NOMO-1 treated with dmso at 0.1 percent for 144 hours (cell line): ENCODE data around the gene TLL2.

Source experiments
- DNase-seq: peaks from one replicate; lab custom pipeline; 2025; ENCODE audit not compliant: unreplicated experiment; lab: John Stamatoyannopoulos, UW

The TLL2 gene

GRCh38 chr10:96397902-96398301 is 115.8 kb downstream of the TLL2 start:
- DNase-seq = no peak

- DNase-seq = peak; percentile 23
These were observed 117.5 kb downstream of the TLL2 start for GRCh38 chr10:96395931-96396877.

DNA sequence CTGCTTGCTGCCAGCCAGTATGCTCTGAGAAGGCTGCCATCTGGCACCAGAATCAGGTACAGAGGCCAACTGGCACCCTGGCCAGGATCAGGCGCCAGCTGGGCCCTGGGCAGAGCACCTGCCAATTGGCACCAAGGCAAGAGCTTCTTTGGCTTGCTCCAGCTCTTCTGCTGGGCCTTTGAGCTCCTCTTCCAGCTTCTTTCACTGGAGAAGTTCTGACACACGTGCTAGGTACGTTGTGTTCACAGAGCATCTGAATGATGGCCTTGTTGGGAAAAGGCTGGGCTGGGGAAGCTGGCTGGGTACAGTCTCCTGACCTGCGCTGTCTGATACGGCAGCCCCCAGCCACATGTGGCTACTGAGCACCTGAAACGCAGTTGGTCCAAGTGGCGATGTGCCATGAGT is 123.3 kb downstream of the TLL2 start:
- no peak for DNase-seq

DNA sequence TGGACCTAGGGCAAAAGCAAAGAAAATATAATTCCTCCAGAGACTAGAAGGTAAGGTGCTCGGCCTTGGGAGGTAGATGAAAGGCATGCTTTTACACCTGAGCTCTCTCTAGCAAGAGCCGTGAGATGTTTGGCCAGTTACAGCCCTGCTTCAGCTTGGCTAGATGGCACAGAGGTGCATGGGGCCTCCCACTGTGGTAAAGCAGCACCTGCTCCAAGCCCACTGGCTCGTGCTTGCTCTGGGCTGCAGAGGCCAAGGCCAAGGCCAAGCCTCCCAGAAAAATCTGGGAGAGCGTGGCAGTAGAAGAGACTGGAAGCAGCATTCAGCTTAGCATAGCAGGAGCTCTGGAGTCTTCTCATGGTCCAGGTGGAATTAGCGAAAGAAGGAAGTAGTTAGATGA is 123.9 kb downstream of the TLL2 start:
- no peak for DNase-seq

DNA sequence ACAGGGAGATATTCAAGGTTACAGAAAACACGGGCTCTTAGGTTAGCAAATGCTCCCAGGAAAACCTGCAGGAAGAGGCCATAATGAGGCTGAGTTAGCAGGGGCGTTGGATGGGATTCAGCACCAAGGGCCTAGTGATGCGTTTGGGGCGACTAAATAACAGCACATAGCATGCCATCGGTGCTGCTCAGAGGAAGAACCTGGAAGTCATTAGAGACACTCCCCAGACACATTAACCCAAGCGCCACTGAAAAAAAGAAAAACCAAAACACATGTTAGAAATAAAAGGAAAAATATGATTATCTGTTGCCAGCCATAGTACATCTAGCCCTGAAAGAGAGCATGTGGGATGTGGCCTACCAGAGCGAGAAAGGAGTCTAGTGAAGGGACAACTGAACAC is 126.1 kb downstream of the TLL2 start:
- DNase-seq = no peak

DNA sequence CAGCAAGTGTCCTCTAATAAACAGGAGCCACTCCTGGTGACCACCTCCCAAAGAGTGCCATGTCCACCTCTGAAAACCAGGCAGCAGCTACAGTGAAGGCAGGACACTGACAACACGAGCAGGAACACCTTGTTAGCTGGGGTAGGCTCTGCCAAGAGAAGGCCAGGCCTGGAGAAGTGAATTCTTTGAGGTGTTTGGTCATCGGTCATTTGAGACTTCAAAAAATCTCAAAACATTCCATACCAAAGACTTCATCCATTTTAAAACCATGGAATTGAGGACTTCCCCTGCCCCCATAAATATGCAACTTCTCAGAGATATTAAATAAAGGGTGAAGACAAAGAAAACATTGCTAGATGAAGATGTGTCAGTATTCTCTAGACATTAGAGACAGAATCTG is 126.6 kb downstream of the TLL2 start:
- no peak for DNase-seq

DNA sequence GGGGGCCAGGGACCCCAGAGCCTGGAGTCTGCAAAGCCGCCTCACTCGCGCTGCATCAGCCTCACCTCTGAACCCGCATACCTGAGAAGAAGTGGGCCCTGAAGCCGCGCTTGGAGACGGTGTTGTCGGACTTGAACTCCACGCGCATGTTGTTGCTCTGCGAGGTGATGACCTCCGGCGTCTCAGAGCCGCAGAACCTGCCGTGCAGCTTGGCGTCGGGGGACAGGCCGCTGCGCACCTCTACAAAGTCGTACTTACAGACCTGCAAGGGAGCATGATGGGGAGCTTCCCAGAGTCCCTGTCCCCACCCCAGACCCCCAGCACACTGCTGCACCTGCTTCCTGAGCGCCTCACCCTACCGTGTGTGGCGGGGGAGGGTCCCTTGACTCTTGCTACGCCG is 129.2 kb downstream of the TLL2 start:
- no peak for DNase-seq

GRCh38 chr10:96380821-96381220 is 132.9 kb downstream of the TLL2 start:
- DNase-seq = peak; percentile 95

DNA sequence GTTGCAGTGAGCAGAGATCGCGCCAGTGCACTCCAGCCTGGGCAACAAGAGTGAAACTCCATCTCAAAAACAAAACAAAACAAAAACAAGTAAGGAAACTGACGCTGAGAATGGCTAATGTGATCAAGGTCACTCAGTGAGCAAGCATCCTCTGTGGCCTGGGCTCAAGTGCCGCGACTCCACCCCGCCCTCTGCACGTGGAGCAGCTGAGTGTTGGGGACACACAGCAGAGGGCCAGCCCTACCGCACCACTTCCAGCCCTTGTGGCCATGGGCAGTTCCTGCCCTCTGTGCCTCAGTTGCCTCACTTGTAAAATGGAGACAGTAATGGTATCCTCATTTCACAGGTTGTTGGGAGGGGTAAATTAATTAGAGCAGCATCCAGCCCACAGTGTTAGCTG is 134.0 kb downstream of the TLL2 start:
- DNase-seq = no peak

- DNase-seq = no peak
These were observed 135.0 kb downstream of the TLL2 start for GRCh38 chr10:96378741-96379140.

- no peak for DNase-seq
These were observed 135.9 kb downstream of the TLL2 start for GRCh38 chr10:96377816-96378294.

DNA sequence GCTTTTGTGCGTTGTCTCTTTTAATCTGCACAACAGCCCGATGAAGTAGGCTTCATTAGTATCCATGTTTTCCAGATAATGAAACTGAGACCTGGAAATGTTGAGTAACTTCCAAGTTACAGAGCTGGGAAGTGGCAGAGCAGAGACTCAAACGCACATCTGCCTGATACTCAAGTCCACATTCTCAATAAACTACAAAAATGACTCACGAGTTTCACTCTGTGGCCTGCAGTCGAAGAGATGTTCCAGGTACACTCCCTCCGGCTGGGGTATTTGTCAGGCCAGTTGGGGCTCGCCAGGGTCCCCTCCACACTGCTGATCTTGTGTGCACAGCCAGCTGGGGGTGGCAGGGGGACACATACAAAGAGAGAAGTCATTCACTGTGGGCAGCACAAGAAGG is 137.2 kb downstream of the TLL2 start:
- no peak for DNase-seq

DNA sequence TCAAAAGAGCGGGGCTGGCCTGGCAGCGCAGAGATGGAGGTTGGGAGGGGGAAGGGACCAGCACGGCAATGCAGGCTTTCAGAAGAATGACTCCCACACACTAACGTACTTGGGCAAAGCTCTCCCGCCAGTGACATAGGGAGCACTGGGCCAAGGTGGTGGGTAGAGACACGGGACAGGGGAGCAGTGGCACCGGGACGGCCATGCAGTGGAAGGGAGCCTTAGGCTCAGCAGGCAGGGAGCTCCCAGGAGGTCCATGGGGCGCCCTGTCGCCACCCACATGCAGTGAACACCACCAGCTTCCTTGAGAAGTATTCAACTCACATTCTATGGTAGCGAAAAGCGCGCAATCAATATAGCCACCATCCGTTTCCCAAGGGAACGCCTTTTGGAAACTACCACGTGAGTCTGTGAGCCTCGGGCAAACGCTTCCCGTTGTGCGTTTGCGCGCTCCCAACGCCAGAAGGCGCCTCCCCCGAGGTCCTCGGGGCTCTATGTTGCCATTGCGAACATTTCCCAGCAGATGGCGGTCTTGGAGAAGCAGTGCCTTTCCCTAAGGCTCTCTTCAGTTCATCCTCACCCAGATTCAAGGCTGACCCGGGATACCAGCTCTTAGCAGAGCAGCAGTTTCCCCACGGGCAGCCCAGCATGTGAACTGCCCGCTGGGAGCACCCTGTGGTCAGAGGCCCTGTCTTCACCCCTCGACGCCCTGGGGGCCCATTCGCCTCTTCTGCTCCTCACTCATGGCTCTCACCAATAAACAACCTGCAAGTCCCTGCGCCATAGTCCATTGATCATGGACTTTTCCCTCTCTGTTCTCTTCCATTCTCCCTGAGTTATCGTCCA is 138.5 kb downstream of the TLL2 start:
- peak; percentile 32 for DNase-seq

DNA sequence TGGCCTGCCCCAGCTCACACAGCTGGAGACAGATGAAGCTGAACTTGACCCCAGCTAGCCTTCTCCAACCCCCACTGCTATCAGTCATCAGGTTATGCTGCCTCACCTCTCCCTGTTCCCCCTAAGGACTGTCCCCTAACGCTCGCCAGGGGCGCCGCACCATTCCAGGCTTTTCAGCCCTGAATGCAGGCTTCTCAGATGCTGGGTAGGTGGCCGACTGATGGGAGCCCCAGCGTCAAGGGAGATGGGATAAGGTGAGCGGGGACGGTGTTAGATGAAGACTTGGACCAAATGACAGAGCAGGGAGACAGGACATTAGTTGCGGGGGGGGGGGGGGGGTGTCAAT is 139.1 kb downstream of the TLL2 start:
- DNase-seq = no peak

DNA sequence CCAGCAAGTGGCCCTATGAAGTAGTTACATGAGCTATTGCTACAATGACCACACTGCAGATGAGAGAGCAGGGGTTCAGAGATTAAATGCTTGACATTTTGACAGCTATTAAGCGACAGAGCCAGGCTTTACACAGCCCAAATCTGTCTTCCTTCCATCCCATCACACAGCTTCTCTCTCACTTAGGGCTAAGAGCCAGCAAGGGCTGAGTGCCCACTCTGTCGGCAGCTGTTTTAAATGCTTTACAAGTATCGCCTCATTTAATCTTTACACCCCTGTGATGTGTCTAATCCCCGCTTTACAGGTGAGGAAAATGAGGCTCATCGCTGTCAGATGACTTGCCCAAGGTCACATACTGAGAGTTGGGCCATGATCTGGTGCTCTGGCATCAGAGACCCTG is 139.7 kb downstream of the TLL2 start:
- DNase-seq = no peak

GRCh38 chr10:96371356-96371755 is 142.4 kb downstream of the TLL2 start:
- no peak for DNase-seq

GRCh38 chr10:96370584-96371157 is 143.1 kb downstream of the TLL2 start:
- DNase-seq = peak; percentile 2

DNA sequence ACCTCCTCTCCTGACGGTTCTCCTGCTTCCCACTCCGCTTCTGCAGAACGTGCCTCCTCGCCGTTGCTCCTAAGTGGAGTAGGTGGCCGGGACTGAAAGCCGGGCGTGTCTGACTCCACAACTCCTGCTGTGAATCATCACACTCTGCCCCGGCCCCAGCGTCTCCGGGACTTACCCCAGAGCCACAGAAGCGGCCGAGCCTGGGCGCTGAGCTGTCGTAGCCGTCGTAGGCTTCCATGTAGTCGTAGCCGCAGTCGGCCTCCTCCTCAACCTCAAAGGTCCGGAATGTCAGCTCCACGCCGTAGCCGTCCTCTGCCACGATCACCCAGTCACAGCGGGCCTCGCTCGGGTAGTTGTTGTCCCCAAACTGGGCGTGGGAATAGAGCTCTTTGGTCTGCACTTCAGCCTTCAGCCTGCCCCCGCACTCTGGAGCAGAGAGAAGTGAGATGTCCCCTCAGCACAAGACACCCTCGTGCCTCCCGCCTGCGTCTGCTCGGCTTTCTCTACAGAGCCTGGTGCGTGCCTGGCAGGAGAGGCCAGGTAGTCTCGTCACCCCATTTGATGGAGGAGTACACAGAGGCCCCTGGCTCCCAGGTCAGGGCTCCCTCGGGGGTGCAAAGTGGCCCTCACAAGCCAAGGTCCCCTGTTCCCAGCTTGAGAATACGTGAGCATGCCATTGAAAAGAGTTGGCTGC is 143.7 kb downstream of the TLL2 start:
- no peak for DNase-seq

DNA sequence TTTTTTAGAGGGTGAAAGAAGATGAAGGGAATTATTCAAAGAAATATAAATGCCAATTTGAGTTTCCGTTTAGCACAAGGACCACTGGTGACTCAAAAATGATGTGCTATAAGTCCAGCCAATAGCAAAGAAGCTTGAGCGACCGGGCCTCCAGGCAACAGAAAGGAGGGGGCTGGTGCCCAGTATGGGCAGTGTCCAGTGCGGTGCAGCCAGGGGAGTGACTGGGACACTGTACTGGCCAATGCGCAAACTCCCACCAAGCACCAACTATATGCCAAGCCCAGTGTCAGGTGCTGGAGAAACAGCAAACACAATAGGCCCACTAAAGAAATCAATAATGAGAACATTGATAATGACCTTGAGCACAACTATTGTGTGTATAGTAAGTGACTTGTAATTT is 144.8 kb downstream of the TLL2 start:
- DNase-seq = no peak

DNA sequence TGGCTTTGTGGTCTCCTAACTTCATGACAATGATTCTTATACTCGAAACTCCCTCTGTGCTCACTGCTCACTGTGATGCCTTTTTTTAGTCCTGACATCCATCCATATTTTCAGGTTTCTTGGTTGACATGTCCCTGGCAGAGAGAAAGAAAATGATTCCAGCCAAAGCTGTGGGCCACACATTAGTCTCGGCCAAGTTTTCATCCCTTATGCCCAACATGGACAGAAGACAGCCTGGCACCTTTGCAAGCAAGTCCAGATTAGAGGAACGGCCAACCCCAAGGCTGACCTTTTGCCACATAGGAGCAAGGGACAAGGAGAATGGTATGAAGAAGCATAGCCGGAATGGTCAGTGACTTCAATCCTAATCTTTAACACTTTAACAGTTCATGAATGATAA is 146.3 kb downstream of the TLL2 start:
- DNase-seq = no peak

DNA sequence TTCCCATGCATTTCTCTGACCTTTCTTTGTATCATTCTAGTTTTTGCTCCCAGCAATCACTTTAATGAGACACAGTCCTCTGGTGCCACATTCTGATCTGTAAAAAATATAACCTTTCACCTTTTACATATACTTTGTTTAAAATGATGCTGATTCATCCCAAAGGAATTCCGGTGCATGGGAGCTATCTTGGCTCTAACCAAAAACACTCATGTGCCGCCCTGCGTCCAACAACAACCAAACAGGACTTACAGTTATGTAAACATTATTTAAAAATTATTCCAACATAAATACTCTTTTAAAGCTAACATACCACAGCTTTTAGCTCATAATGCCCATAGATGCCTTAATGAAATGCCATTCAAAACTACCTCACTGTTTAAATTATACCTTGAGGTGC is 147.2 kb downstream of the TLL2 start:
- DNase-seq = no peak
